Neural progenitor cell (in vitro differentiated cells): ENCODE measurements around the gene DEK. TPM values are rescaled to one million over a fixed set of nuclear protein-coding genes. Genes with fewer than 3 reads are reported as not detected.

Experiments used
- DNase-seq: peaks from one replicate; pipeline ENCODE4 v3.0.0-alpha.2; 2016; ENCODE audit warnings: low spot score
- H2AFZ ChIP-seq: fragments of 200-600 bp; sonication (generic); replicated peaks from 2 replicates; pipeline ENCODE4 v1.6.1; 2016; ENCODE audit warnings: antibody characterized with exemption
- H3F3A ChIP-seq: fragments of 200-600 bp; sonication (generic); 2 replicates; pipeline ENCODE4 v1.6.1; 2016; ENCODE audit warnings: antibody characterized with exemption, low read depth
- H3K27ac ChIP-seq: fragments of 200-600 bp; sonication (generic); 2 replicates; pipeline ENCODE4 v1.5.1; 2016; ENCODE audit warnings: mild to moderate bottlenecking
- H3K27me3 ChIP-seq: fragments of 200-600 bp; sonication (generic); 2 replicates; pipeline ENCODE4 v1.6.1; 2016; ENCODE audit warnings: mild to moderate bottlenecking, moderate library complexity
- H3K36me3 ChIP-seq: fragments of 200-600 bp; sonication (generic); 2 replicates; pipeline ENCODE4 v1.5.1; 2016
- H3K4me1 ChIP-seq: fragments of 200-600 bp; sonication (generic); 2 replicates; pipeline ENCODE4 v1.6.1; 2016; ENCODE audit warnings: mixed run types
- H3K4me2 ChIP-seq: fragments of 200-600 bp; sonication (generic); 2 replicates; pipeline ENCODE4 v1.6.1; 2016
- H3K4me3 ChIP-seq: fragments of 200-600 bp; sonication (generic); 2 replicates; pipeline ENCODE4 v1.5.1; 2016
- H3K79me2 ChIP-seq: fragments of 200-600 bp; sonication (generic); 2 replicates; pipeline ENCODE4 v1.6.1; 2016; ENCODE audit warnings: low read depth
- H3K9ac ChIP-seq: fragments of 200-600 bp; sonication (generic); 2 replicates; pipeline ENCODE4 v1.6.1; 2016
- H3K9me3 ChIP-seq: fragments of 200-600 bp; sonication (generic); 2 replicates; pipeline ENCODE4 v1.5.1; 2016; ENCODE audit warnings: low read depth
- H4K20me1 ChIP-seq: fragments of 200-600 bp; sonication (generic); 2 replicates; pipeline ENCODE4 v1.6.1; 2016; ENCODE audit warnings: low read depth
- H3K27ac Mint-ChIP-seq: 3 replicates; pipeline ENCODE4 v1.8.0; 2021; ENCODE audit warnings: mixed read lengths
- H3K27me3 Mint-ChIP-seq: 2 replicates; pipeline ENCODE4 v1.8.0; 2022; ENCODE audit warnings: low read depth, mild to moderate bottlenecking, inconsistent platforms, moderate library complexity, mixed read lengths; ENCODE audit not compliant: insufficient read depth
- H3K36me3 Mint-ChIP-seq: 3 replicates; pipeline ENCODE4 v1.8.0; 2021; ENCODE audit warnings: mixed read lengths
- H3K4me1 Mint-ChIP-seq: 3 replicates; pipeline ENCODE4 v1.8.0; 2021; ENCODE audit warnings: mixed read lengths
- H3K4me3 Mint-ChIP-seq: 3 replicates; pipeline ENCODE4 v1.8.0; 2021; ENCODE audit warnings: mild to moderate bottlenecking, moderate library complexity, mixed read lengths
- H3K9me3 Mint-ChIP-seq: 3 replicates; pipeline ENCODE4 v1.8.0; 2020; ENCODE audit warnings: mixed read lengths
- CTCF ChIP-seq: fragments of 200-600 bp; sonication (generic); IDR thresholded peaks from 2 replicates; pipeline ENCODE4 v1.5.1; 2017; ENCODE audit warnings: antibody characterized with exemption, mild to moderate bottlenecking
- EZH2 ChIP-seq: fragments of 200-600 bp; sonication (generic); IDR thresholded peaks from 2 replicates; pipeline ENCODE4 v1.6.1; 2017; ENCODE audit warnings: antibody characterized with exemption, mild to moderate bottlenecking, moderate library complexity
- EZH2phosphoT487 ChIP-seq: fragments of 200-600 bp; sonication (generic); IDR thresholded peaks from 2 replicates; pipeline ENCODE4 v1.6.1; 2017; ENCODE audit warnings: antibody characterized with exemption
- total RNA-seq: library from RNA; depleted of rRNA; stranded (reverse); fragments of >200 nt; gene quantifications from 2 replicates; pipeline ENCODE4 v1.2.3, GENCODE V29; 2015; ENCODE audit warnings: low replicate concordance

DEK gene
- total RNA-seq, 1 donor from 2014 or later = 501 TPM

GRCh38 chr6:18293076-18293904 lies 29.0 kb upstream of the DEK start:
- Histone ChIP-seq H3K79me2 (no peaks in the 10 kb centered on the region), H3K9me3 (no peaks in the 10 kb centered on the region), H3F3A (no peaks in the 10 kb centered on the region), H3K4me2 (no peak overlapping the region), H3K27ac (no peak overlapping the region), H3K36me3 (no peaks in the 10 kb centered on the region), H4K20me1 (no peaks in the 10 kb centered on the region), H3K4me1 (no peaks in the 10 kb centered on the region), H3K4me3 (no peak overlapping the region), H3K27me3 (no peaks in the 10 kb centered on the region), H3K9ac (no peak overlapping the region), H2AFZ (no peak overlapping the region)
- no peak for TF ChIP-seq CTCF
- TF ChIP-seq EZH2phosphoT487 = no peak
- no peak for TF ChIP-seq EZH2
- H3K27ac Mint-ChIP-seq = no peak overlapping the region
- no peak for DNase-seq
- no peak overlapping the region for H3K4me3 Mint-ChIP-seq
- H3K27me3 Mint-ChIP-seq = peaks cover 8% of the 10 kb centered on the region
- H3K9me3 Mint-ChIP-seq = no peaks in the 10 kb centered on the region
- no peaks in the 10 kb centered on the region for H3K36me3 Mint-ChIP-seq
- no peaks in the 10 kb centered on the region for H3K4me1 Mint-ChIP-seq

GRCh38 chr6:18289283-18289682 lies 25.0 kb upstream of the DEK start:
- H4K20me1 ChIP-seq = no peaks in the 10 kb centered on the region
- TF ChIP-seq EZH2 = no peak
- no peak for TF ChIP-seq EZH2phosphoT487
- no peak for TF ChIP-seq CTCF
- H3K9me3 ChIP-seq = no peaks in the 10 kb centered on the region
- H3K4me3 ChIP-seq = no peak overlapping the region
- no peaks in the 10 kb centered on the region for H3K79me2 ChIP-seq
- peaks cover 3% of the 10 kb centered on the region for H3F3A ChIP-seq
- no peak for DNase-seq
- Mint-ChIP-seq H3K36me3 (no peaks in the 10 kb centered on the region), H3K4me3 (no peak overlapping the region), H3K27ac (peak overlapping the region; percentile 15), H3K27me3 (peaks cover 8% of the 10 kb centered on the region), H3K9me3 (no peaks in the 10 kb centered on the region), H3K4me1 (no peaks in the 10 kb centered on the region)
- no peaks in the 10 kb centered on the region for H3K27me3 ChIP-seq
- H3K9ac ChIP-seq = no peak overlapping the region
- H3K4me2 ChIP-seq = no peak overlapping the region
- H3K36me3 ChIP-seq = no peaks in the 10 kb centered on the region
- H2AFZ ChIP-seq = no peak overlapping the region
- H3K27ac ChIP-seq = no peak overlapping the region
- no peaks in the 10 kb centered on the region for H3K4me1 ChIP-seq

GRCh38 chr6:18284261-18284660 lies 19.9 kb upstream of the DEK start:
- H3K4me1 ChIP-seq = peaks cover 10% of the 10 kb centered on the region
- H3K9me3 Mint-ChIP-seq = no peaks in the 10 kb centered on the region
- H2AFZ ChIP-seq = no peak overlapping the region
- H4K20me1 ChIP-seq = no peaks in the 10 kb centered on the region
- peaks cover 3% of the 10 kb centered on the region for H3K27me3 Mint-ChIP-seq
- H3K4me2 ChIP-seq = no peak overlapping the region
- peaks cover 12% of the 10 kb centered on the region for H3K4me1 Mint-ChIP-seq
- H3K9ac ChIP-seq = no peak overlapping the region
- H3K79me2 ChIP-seq = no peaks in the 10 kb centered on the region
- H3F3A ChIP-seq = peaks cover 7% of the 10 kb centered on the region
- H3K27me3 ChIP-seq = peaks cover 7% of the 10 kb centered on the region
- no peak overlapping the region for H3K4me3 ChIP-seq
- no peak overlapping the region for H3K27ac Mint-ChIP-seq
- H3K9me3 ChIP-seq = no peaks in the 10 kb centered on the region
- no peak for DNase-seq
- H3K27ac ChIP-seq = no peak overlapping the region
- H3K36me3 Mint-ChIP-seq = no peaks in the 10 kb centered on the region
- no peaks in the 10 kb centered on the region for H3K36me3 ChIP-seq
- H3K4me3 Mint-ChIP-seq = no peak overlapping the region
- TF ChIP-seq EZH2phosphoT487 (no peak), EZH2 (no peak), CTCF (no peak)
